ENCODE data around the gene SND1. TPM values are rescaled to one million over a fixed set of nuclear protein-coding genes. Genes with fewer than 3 reads are reported as not detected.

SND1 gene
- total and polyA plus RNA-seq, 2 of the 4 experiments (the other 2 are of a cell fraction) = 154 to 294 TPM

- Histone ChIP-seq H2BK20ac (ENCODE audit: low read depth, low read length) (no peak overlapping the region), H3K14ac (replicated peaks; ENCODE audit: low read depth, low read length) (no peak overlapping the region), H2BK120ac (ENCODE audit: low read depth, low read length) (no peak overlapping the region), H2AK9ac (replicated peaks; ENCODE audit: low read depth, low read length, poor library complexity) (no peak overlapping the region), H4K5ac (ENCODE audit: low read depth, low read length) (no peak overlapping the region), H3K56ac (ENCODE audit: extremely low read depth, insufficient read depth, low read length) (no peak overlapping the region), H4K8ac (ENCODE audit: low read depth in 2 of 2, low read length in 2 of 2) (no peak overlapping the region), H4K20me1 (ENCODE audit: insufficient read depth, low read length) (no peaks in the 10 kb centered on the region), H3K18ac (ENCODE audit: low read depth, low read length) (no peak overlapping the region), H4K91ac (ENCODE audit: insufficient read depth, low read depth, low read length) (no peak overlapping the region), H3K9me3 (ENCODE audit: control insufficient read depth, insufficient read depth, low read length) (peaks cover 2% of the 10 kb centered on the region; the same call in 1 of the 2 replicates), H3K23ac (ENCODE audit: low read depth, low read length) (no peak overlapping the region), H3K4me2 (ENCODE audit: low read depth, low read length) (no peak overlapping the region), H3K27me3 (ENCODE audit: control insufficient read depth, insufficient read depth, low read length) (peaks cover 55% of the 10 kb centered on the region), H3K9ac (ENCODE audit: low read depth, low read length) (no peak overlapping the region), H2BK5ac (ENCODE audit: low read depth, low read length, poor library complexity, severe bottlenecking) (no peak overlapping the region), H3K79me1 (ENCODE audit: low read depth in 1 of 2, low read length in 2 of 2) (no peaks in the 10 kb centered on the region), H3K36me3 (ENCODE audit: control insufficient read depth, insufficient read depth, low read length) (no peaks in the 10 kb centered on the region), H3K4me1 (ENCODE audit: control insufficient read depth, insufficient read depth, low read length) (no peaks in the 10 kb centered on the region), H3K4ac (ENCODE audit: low read depth, low read length) (no peak overlapping the region), H2AFZ (replicated peaks; ENCODE audit: low read length, poor library complexity) (no peak overlapping the region), H3K27ac (ENCODE audit: insufficient read depth, low read length) (no peak overlapping the region), H3K9me1 (ENCODE audit: insufficient read depth, low read length) (no peaks in the 10 kb centered on the region), H2AK5ac (ENCODE audit: low read depth, low read length) (no peak overlapping the region), H3K4me3 (ENCODE audit: insufficient read depth, low read depth, low read length) (no peak overlapping the region), H2BK15ac (ENCODE audit: low read depth, low read length) (no peak overlapping the region)
- in situ Hi-C loops (cut with MboI; ENCODE audit: low sequenced_read_pairs) = no loop called here
- TF ChIP-seq POLR2A (IDR thresholded peaks at IDR 0.05; ENCODE audit: low read depth, low read length) (no peak), RCOR1 (IDR thresholded peaks at IDR 0.05; ENCODE audit: insufficient replicate concordance, low read length) (no peak), CTCF (conservative IDR thresholded peaks at IDR 0.05; ENCODE audit: low read depth, low read length) (no peak), MAZ (IDR thresholded peaks at IDR 0.05; ENCODE audit: borderline replicate concordance, low read depth, low read length) (no peak), RAD21 (IDR thresholded peaks at IDR 0.05; ENCODE audit: low read length) (no peak), MXI1 (IDR thresholded peaks at IDR 0.05; ENCODE audit: borderline replicate concordance, low read depth, low read length) (no peak), CEBPB (IDR thresholded peaks at IDR 0.05; ENCODE audit: low read depth, low read length) (no peak)
- WGBS, 2 experiments (ENCODE audit: extremely low coverage in 2 of 2, insufficient read length in 1 of 2) = no CpG with 5 or more reads among the region's 4 CpGs
- dilution Hi-C loops (cut with HindIII; ENCODE audit: low sequenced_read_pairs, unreplicated experiment) = no loop called here
- BruUV-seq (replicated peaks) = no TSS peak
- ChIA-PET POLR2A (ENCODE audit: unreplicated experiment) (no interaction called here), CTCF (no interaction called here)
- intact Hi-C loops (cut with micrococcal nuclease) = no loop called here
- no peak for ATAC-seq (ENCODE audit: low read depth)
- no peak for DNase-seq
Observed at GRCh38 chr7:128124786-128125185, 472.8 kb downstream of the SND1 start.
